Large intestine (tissue), 12 donors: ENCODE data around the gene PRLH. TPM values are rescaled to one million over a fixed set of nuclear protein-coding genes. Genes with fewer than 3 reads are reported as not detected.

ENCODE experiments used
- DNase-seq, 2 donors: peaks; one replicate each; pipeline versions ENCODE4 v3.0.0 to v3.0.0-alpha.2; 2013
- H3K27ac ChIP-seq: one replicate; pipeline ENCODE4 v1.5.1; 2013; ENCODE audit warnings: low read length
- H3K27me3 ChIP-seq: 2 replicates; pipeline ENCODE4 v1.6.1; 2013; ENCODE audit warnings: low read length; ENCODE audit not compliant: control insufficient read depth, insufficient read depth
- H3K36me3 ChIP-seq: 2 replicates; pipeline ENCODE4 v1.6.1; 2013; ENCODE audit warnings: low read length; ENCODE audit not compliant: control insufficient read depth, insufficient read depth
- H3K4me1 ChIP-seq: one replicate; pipeline ENCODE4 v1.6.1; 2013; ENCODE audit warnings: low read length; ENCODE audit not compliant: control insufficient read depth, insufficient read depth
- H3K4me3 ChIP-seq: one replicate; pipeline ENCODE4 v1.5.1; 2013; ENCODE audit warnings: low read length
- H3K9me3 ChIP-seq: one replicate; pipeline ENCODE4 v1.6.1; 2013; ENCODE audit warnings: mild to moderate bottlenecking, low read depth, low read length, moderate library complexity; ENCODE audit not compliant: control insufficient read depth
- WGBS: methylation state at CpG from one replicate; pipeline ENCODE4 v1.1.5; 2013; ENCODE audit warnings: low lambda C conversion rate; ENCODE audit not compliant: insufficient coverage; 5-methylcytosine and 5-hydroxymethylcytosine counted together
- long read RNA-seq, 11 donors: transcript quantifications; one replicate each; lab custom pipeline, GENCODE V29; 2026
- polyA plus RNA-seq: library from polyadenylated mRNA; unstranded; fragments of 120-200 nt; gene quantifications from one replicate; pipeline ENCODE4 v1.2.1, GENCODE V29; 2013

Gene PRLH
- not detected for polyA plus RNA-seq
- long read RNA-seq, donor 1, result 0 reads
- long read RNA-seq, donor 2, result 0 reads
- long read RNA-seq, donor 3, result 0 reads
- long read RNA-seq, donor 4, result 0 reads
- long read RNA-seq, donor 5, result 0 reads
- long read RNA-seq, donor 6, partial matches to known transcripts, result 248 of 280 reads
- long read RNA-seq, donor 6, other reads (novel, unspliced or antisense), result 32 of 280 reads
- long read RNA-seq, donor 7, result 0 reads
- long read RNA-seq, donor 8, result 0 reads
- long read RNA-seq, donor 9, result 0 reads
- long read RNA-seq, donor 10, result 0 reads
- long read RNA-seq, donor 11, result 0 reads

GRCh38 chr2:237566401-237567235, at the start of gene PRLH:
PRLH (plus strand) TSS chr2:237566574; CDS start chr2:237566574, 0 bp downstream.
- no peak for DNase-seq
- Histone ChIP-seq H3K9me3 (peaks cover 8% of the 10 kb centered on the region), H3K27me3 (peaks cover 21% of the 10 kb centered on the region), H3K27ac (no peak within 1 kb of the TSS), H3K4me1 (no peaks in the 10 kb centered on the region), H3K4me3 (no peak within 1 kb of the TSS), H3K36me3 (no peaks in the 10 kb centered on the region)
- WGBS, result no CpG with 5 or more reads among the region's 32 CpGs

GRCh38 chr2:237517163-237517562, 49.2 kb upstream of the PRLH start:
- H3K4me3 ChIP-seq, result no peak overlapping the region
- H3K4me1 ChIP-seq, result peaks cover 10% of the 10 kb centered on the region
- no peak overlapping the region for H3K27ac ChIP-seq
- peaks cover 2% of the 10 kb centered on the region for H3K27me3 ChIP-seq
- no peaks in the 10 kb centered on the region for H3K36me3 ChIP-seq
- DNase-seq, result no peak
- 98% methylated on average over 4 of the region's 4 CpGs for WGBS
- peaks cover 7% of the 10 kb centered on the region for H3K9me3 ChIP-seq

GRCh38 chr2:237517990-237518389, 48.4 kb upstream of the PRLH start:
- H3K4me1 ChIP-seq, result peaks cover 10% of the 10 kb centered on the region
- H3K9me3 ChIP-seq, result peaks cover 7% of the 10 kb centered on the region
- WGBS, result no CpG with 5 or more reads among the region's 1 CpG

GRCh38 chr2:237519506-237520245, 46.7 kb upstream of the PRLH start:
- Histone ChIP-seq H3K9me3 (peaks cover 7% of the 10 kb centered on the region), H3K27me3 (peaks cover 2% of the 10 kb centered on the region), H3K4me3 (no peak overlapping the region), H3K36me3 (no peaks in the 10 kb centered on the region), H3K4me1 (peaks cover 10% of the 10 kb centered on the region), H3K27ac (peak overlapping the region; percentile 73)
- DNase-seq, result no peak
- WGBS, result no CpG with 5 or more reads among the region's 14 CpGs

More at GRCh38 chr2:237517990-237518389, 48.4 kb upstream of the PRLH start:
- Histone ChIP-seq H3K36me3 (no peaks in the 10 kb centered on the region), H3K4me3 (no peak overlapping the region), H3K27me3 (peaks cover 2% of the 10 kb centered on the region), H3K27ac (no peak overlapping the region)
- DNase-seq, result no peak

GRCh38 chr2:237520290-237520689, 46.1 kb upstream of the PRLH start:
- Histone ChIP-seq H3K27ac (peak overlapping the region; percentile 73), H3K9me3 (peaks cover 7% of the 10 kb centered on the region), H3K36me3 (no peaks in the 10 kb centered on the region), H3K27me3 (peaks cover 2% of the 10 kb centered on the region), H3K4me3 (no peak overlapping the region), H3K4me1 (peaks cover 10% of the 10 kb centered on the region)
- DNase-seq, result peak; percentile 89 to 94
- 60% methylated on average over 1 of the region's 6 CpGs for WGBS

- no CpG with 5 or more reads among the region's 6 CpGs for WGBS
- no peak overlapping the region for H3K4me3 ChIP-seq
- peak; percentile 48 to 58 for DNase-seq
- H3K27ac ChIP-seq, result no peak overlapping the region
- no peaks in the 10 kb centered on the region for H3K36me3 ChIP-seq
- no peaks in the 10 kb centered on the region for H3K9me3 ChIP-seq
- H3K27me3 ChIP-seq, result no peaks in the 10 kb centered on the region
- peaks cover 6% of the 10 kb centered on the region for H3K4me1 ChIP-seq
These were observed 41.7 kb upstream of the PRLH start for GRCh38 chr2:237524631-237525030.

GRCh38 chr2:237525559-237526157, 40.7 kb upstream of the PRLH start:
- no peak for DNase-seq

GRCh38 chr2:237527233-237527632, 39.1 kb upstream of the PRLH start:
- Histone ChIP-seq H3K9me3 (no peaks in the 10 kb centered on the region), H3K27ac (no peak overlapping the region), H3K4me1 (no peaks in the 10 kb centered on the region), H3K36me3 (no peaks in the 10 kb centered on the region), H3K4me3 (no peak overlapping the region), H3K27me3 (no peaks in the 10 kb centered on the region)
- 76% methylated on average over 3 of the region's 11 CpGs for WGBS
- DNase-seq, result no peak

More at GRCh38 chr2:237525559-237526157, 40.7 kb upstream of the PRLH start:
- no peaks in the 10 kb centered on the region for H3K9me3 ChIP-seq
- no peaks in the 10 kb centered on the region for H3K36me3 ChIP-seq
- H3K27me3 ChIP-seq, result no peaks in the 10 kb centered on the region
- no peak overlapping the region for H3K4me3 ChIP-seq
- H3K4me1 ChIP-seq, result no peaks in the 10 kb centered on the region
- no CpG with 5 or more reads among the region's 17 CpGs for WGBS
- H3K27ac ChIP-seq, result no peak overlapping the region

GRCh38 chr2:237527766-237528165, 38.6 kb upstream of the PRLH start:
- Histone ChIP-seq H3K36me3 (no peaks in the 10 kb centered on the region), H3K4me1 (no peaks in the 10 kb centered on the region), H3K27me3 (no peaks in the 10 kb centered on the region), H3K27ac (no peak overlapping the region), H3K4me3 (no peak overlapping the region), H3K9me3 (no peaks in the 10 kb centered on the region)
- 96% methylated on average over 3 of the region's 5 CpGs for WGBS
- no peak for DNase-seq
